ENCODE data around the gene ARHGAP9.

Gene ARHGAP9

DNA sequence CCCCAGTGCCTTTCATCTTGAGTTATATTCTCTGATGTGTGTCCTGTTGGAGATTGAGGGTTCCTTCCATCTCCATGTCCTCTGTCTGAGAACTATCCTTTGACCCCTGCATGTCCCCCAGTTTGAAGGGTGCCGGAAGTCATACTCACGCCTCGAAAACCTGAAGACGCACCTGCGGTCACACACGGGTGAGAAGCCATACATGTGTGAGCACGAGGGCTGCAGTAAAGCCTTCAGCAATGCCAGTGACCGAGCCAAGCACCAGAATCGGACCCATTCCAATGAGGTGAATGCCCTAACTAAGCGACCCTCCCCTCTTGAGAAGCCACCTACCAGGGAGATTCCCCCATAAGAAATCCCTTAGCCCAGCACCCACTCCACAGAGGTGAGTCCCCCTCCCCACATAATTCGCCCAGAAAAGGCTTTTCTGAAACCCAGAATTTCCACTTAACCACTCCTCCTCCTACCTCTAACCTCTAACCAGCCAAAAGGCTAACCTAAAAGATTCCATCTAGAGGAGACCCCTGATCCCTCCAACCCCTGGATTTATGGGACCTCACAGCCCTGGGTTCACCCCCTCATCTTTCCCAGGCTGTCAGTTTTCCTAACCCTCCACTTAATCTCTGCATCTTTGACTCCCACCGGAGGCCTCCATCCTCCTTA is 12.3 kb downstream of the ARHGAP9 start:
- no peak for FAIRE-seq
- no peak for DNase-seq (ENCODE audit: insufficient read length, low spot score)
- TF ChIP-seq POLR2A (IDR thresholded peaks at IDR 0.05; ENCODE audit: low read depth, low read length), result no peak

- TF ChIP-seq POLR2A (IDR thresholded peaks at IDR 0.05; ENCODE audit: low read depth, low read length), result no peak
- FAIRE-seq, result no peak
These were observed 13.7 kb downstream of the ARHGAP9 start for GRCh38 chr12:57465747-57466505.

DNA sequence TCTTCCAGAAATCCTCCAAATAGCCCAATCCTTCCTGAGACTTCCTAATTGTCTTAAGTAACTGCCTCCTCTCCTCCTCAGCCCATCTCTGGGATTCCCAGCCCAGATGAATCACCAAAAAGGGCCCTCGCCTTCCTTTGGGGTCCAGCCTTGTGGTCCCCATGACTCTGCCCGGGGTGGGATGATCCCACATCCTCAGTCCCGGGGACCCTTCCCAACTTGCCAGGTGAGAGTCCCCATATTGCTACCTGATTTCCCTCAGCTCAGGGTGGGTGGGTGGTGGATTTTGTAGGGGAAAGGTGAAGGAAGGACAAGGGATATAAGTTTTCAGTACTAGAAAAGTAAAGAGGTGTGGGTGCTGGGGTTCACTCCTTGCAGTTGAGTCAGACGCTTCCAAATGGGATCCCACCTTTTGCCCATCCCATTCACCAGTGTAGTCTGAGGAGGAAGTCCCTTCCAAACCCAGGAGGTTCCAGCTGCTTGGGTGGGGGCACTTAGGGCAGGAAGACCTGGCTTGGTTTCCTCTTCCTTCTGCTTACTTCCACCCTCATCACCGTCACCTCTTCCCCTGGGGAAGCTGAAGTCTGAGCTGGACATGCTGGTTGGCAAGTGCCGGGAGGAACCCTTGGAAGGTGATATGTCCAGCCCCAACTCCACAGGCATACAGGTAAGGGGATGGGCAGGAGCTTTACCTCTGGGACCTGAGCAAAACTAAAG is 14.5 kb downstream of the ARHGAP9 start:
- DNase-seq (ENCODE audit: insufficient read length, low spot score) (no peak), FAIRE-seq (no peak)
- TF ChIP-seq POLR2A (IDR thresholded peaks at IDR 0.05; ENCODE audit: low read depth, low read length), result no peak

More at GRCh38 chr12:57465747-57466505, 13.7 kb downstream of the ARHGAP9 start:
- no peak for DNase-seq (ENCODE audit: insufficient read length, low spot score)

DNA sequence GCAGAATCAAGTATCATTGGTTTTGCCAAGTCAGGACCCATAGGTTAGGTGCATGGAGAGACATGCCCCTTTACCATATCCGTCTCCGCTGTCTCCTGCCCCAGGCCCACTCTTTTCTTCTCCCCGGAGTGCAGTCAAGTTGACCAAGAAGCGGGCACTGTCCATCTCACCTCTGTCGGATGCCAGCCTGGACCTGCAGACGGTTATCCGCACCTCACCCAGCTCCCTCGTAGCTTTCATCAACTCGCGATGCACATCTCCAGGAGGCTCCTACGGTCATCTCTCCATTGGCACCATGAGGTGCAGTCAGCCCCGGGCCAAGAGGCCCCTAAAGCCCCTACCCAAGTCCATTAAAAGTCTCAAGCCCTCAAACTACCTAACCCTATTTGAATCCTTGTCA is 15.1 kb downstream of the ARHGAP9 start:
- no peak for TF ChIP-seq POLR2A (IDR thresholded peaks at IDR 0.05; ENCODE audit: low read depth, low read length)
- FAIRE-seq, result no peak
- DNase-seq (ENCODE audit: insufficient read length, low spot score), result no peak

DNA sequence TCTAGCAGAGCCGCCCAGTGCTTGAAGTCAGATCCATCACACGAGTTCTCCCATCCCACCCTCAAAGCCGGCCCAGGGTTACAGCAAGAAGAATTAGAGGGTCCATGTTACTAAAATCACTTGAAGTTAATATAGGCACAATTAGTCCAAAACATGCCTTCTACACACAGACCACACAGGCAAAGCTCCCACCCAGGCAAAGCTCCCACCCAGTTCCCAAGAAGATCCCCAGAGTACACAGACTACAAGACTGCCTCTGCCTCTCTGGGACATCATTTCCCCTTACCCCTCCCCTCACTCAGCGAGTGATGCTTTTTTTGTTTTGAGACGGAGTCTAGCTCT is 16.8 kb downstream of the ARHGAP9 start:
- TF ChIP-seq POLR2A (IDR thresholded peaks at IDR 0.05; ENCODE audit: low read depth, low read length), result no peak
- FAIRE-seq, result no peak
- no peak for DNase-seq (ENCODE audit: insufficient read length, low spot score)

DNA sequence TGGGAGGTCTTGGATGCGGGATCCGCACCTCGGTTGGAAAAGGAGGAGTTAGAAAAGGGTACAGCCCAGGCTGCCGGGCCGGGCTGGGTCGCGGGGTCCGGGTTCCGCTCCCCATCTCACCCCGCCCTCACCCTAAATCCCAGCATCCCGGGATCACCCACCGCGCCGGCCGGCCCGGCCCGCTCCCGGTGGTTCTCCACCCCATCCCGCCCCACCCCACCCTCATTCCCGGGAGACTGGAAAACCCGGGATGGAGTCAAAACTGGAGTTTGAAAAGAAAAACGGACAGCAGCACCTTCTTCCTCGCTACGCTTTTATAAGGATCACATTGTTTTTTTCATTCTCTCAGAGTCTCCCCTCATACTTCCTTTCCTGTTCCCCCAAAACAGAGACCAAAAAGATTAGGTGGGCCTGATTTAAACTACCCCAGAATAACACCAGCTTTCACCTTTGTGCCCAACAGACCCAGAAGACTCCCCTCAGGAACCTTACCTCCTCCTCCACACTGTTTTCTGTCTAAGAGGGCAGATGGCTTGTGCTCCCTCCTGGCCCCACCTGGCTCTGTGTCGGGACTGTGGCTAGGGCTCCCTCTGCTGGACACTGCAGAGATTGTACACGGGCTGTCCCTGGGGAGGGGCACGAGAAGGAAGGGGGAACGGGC is 17.3 kb downstream of the ARHGAP9 start:
- FAIRE-seq, result no peak
- peak; percentile 95 for DNase-seq (ENCODE audit: insufficient read length, low spot score)
- TF ChIP-seq POLR2A (IDR thresholded peaks at IDR 0.05; ENCODE audit: low read depth, low read length), result no peak

DNA sequence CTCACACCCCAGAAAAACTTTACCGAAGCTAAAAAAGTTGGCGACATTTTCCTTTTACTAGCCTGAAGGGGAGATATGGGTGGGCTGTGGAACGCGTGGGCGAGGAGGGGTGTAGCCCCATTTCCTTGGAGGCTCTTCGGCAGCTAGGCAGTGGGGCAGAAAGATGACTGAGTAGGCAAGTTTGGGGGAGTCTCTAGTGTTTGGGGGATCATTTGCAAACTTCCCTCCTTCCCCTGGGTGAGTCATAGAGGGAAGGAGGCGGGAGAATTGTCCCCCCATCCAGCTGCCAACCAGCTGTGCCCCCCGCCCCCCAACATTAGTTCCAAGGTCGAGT is 17.8 kb downstream of the ARHGAP9 start:
- TF ChIP-seq POLR2A (IDR thresholded peaks at IDR 0.05; ENCODE audit: low read depth, low read length), result no peak
- FAIRE-seq (no peak), DNase-seq (ENCODE audit: insufficient read length, low spot score) (no peak)

GRCh38 chr12:57461276-57461916 is 18.3 kb downstream of the ARHGAP9 start:
- DNase-seq (ENCODE audit: insufficient read length, low spot score) (peak; percentile 54), FAIRE-seq (no peak)
- no peak for TF ChIP-seq POLR2A (IDR thresholded peaks at IDR 0.05; ENCODE audit: low read depth, low read length)

DNA sequence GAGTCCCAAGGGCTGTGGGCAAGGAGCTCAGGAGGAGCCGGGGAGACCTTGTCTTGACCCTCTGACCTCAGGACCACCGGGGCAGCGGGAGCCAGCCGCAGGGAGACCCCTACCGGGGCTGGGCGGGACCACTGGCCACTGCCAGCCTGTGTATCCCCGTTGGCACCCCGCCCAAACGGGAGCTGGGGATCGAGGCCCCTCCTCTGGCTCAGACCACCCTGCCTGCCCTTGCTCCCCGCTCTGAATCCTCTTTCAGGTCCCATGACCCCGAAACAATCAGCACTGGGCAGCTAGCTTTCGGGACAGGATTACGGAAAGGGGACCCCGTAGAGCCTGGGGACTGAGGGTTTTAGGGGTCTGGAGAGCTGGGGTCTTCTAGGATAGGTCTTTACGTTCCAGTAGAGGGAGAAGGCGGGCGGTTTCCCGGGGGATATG is 18.8 kb downstream of the ARHGAP9 start:
- no peak for FAIRE-seq
- no peak for TF ChIP-seq POLR2A (IDR thresholded peaks at IDR 0.05; ENCODE audit: low read depth, low read length)
- no peak for DNase-seq (ENCODE audit: insufficient read length, low spot score)

GRCh38 chr12:57460468-57460784 is 19.2 kb downstream of the ARHGAP9 start:
- FAIRE-seq, result no peak

DNA sequence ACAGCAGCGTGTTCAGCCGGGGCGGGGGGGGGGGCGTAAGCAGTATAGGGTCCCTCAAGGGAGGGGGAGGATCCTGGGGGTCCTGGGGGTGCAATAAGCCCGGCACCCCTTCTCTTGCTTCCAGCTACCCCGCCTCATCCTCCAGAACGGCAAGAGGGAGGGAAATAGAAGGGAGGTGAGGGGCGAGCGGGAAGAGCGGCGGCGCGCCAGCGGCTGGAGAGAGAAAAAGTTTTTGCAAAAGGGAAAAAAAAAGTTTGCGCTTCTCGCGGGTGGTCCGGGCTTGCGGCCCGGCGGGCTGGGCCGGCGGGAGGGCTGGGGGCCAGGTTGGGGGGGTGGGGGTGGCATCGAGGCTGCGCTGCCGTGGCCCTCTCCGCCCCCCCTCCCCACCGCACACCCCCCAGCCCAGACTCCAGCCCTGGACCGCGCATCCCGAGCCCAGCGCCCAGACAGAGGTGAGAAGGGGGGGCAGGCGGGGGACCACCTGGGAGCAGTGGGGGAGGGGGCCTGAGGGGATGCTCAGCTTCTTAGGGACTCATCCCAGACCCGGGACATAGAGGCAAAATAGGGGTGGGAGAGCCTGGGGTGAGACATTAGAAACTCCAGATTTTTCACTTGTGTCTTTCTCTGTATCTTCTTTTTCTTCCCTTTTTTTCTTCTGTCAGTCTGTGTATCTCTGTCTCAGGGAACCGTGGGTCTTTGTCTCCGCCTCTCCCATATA is 19.8 kb downstream of the ARHGAP9 start, which contains the start of gene GLI1:
GLI1 (plus strand) TSS at position 36 of the 718 bp plus-strand sequence. CDS start 3,907 bp downstream, outside the sequence.
- FAIRE-seq, result no peak
- no peak for DNase-seq (ENCODE audit: insufficient read length, low spot score)
- TF ChIP-seq POLR2A (IDR thresholded peaks at IDR 0.05; ENCODE audit: low read depth, low read length), result no peak

More at GRCh38 chr12:57460468-57460784, 19.2 kb downstream of the ARHGAP9 start:
- no peak for TF ChIP-seq POLR2A (IDR thresholded peaks at IDR 0.05; ENCODE audit: low read depth, low read length)
- DNase-seq (ENCODE audit: insufficient read length, low spot score), result no peak

- FAIRE-seq, result no peak
- DNase-seq (ENCODE audit: insufficient read length, low spot score), result peak; percentile 76
- TF ChIP-seq POLR2A (IDR thresholded peaks at IDR 0.05; ENCODE audit: low read depth, low read length), result 0 out of 2 replicates have a peak, but pooled peaks have one; percentile 7
These were observed 20.5 kb downstream of the ARHGAP9 start for GRCh38 chr12:57459055-57459749.
